HEK293 (cell line): ENCODE measurements around the gene RAB7A.
A peak's percentile ranks its signal among the peaks of the same experiment; 100 is the strongest.

Experiments
- CTCF ChIA-PET: fragments of 350-600 bp; formaldehyde crosslinking; extraction: SDS; loops from one replicate; lab custom pipeline; 2021; ENCODE audit warnings: antibody characterized with exemption; lab: Yijun Ruan, JAX
- POLR2A ChIA-PET: fragments of 300-600 bp; formaldehyde crosslinking; extraction: SDS; loops from one replicate; lab custom pipeline; 2020; ENCODE audit warnings: antibody characterized with exemption, inconsistent platforms; lab: Yijun Ruan, JAX
- H3K27ac ChIP-seq: fragments of 200-500 bp; sonication (Bioruptor generic); 2 replicates; pipeline ENCODE4 v1.5.1; 2014; ENCODE audit warnings: low read depth, low read length, control low read depth, inconsistent platforms; ENCODE audit errors: extremely low read depth
- H3K36me3 ChIP-seq, 2 experiments: fragments of 200-500 bp in 1 of 2; sonication (Bioruptor generic) in 1 of 2; 1 replicate in 1 of 2; 2 replicates in 1 of 2; pipeline ENCODE4 v1.5.1; 2014 to 2017; ENCODE audit warnings: inconsistent platforms in 2 of 2, low read length in 2 of 2; ENCODE audit not compliant: control insufficient read depth in 2 of 2, insufficient read depth in 1 of 2
- H3K4me1 ChIP-seq: fragments of 200-500 bp; sonication (Bioruptor generic); 2 replicates; pipeline ENCODE4 v1.5.1; 2014; ENCODE audit warnings: mild to moderate bottlenecking, low read length, inconsistent platforms; ENCODE audit not compliant: control insufficient read depth, insufficient read depth
- H3K4me3 ChIP-seq: 2 replicates; pipeline ENCODE4 v1.5.1; 2011; ENCODE audit warnings: low read depth, mild to moderate bottlenecking, control low read depth, low read length, moderate library complexity
- H3K9me3 ChIP-seq: fragments of 200-500 bp; sonication (Bioruptor generic); 2 replicates; pipeline ENCODE4 v1.5.1; 2014; ENCODE audit warnings: low read depth, low read length, inconsistent platforms; ENCODE audit not compliant: control insufficient read depth, insufficient read depth
- EGR2 ChIP-seq: fragments of 450-650 bp; formaldehyde crosslinking; IDR thresholded peaks from 2 replicates; pipeline ENCODE4 v1.5.1; 2016; ENCODE audit warnings: low read depth, missing biosample characterization, missing genetic modification characterization
- GLIS1 ChIP-seq: fragments of 450-650 bp; formaldehyde crosslinking; IDR thresholded peaks from 2 replicates; pipeline ENCODE4 v1.5.1; 2016; ENCODE audit warnings: missing biosample characterization, missing genetic modification characterization
- GLIS2 ChIP-seq: fragments of 450-650 bp; formaldehyde crosslinking; IDR thresholded peaks from 2 replicates; pipeline ENCODE4 v1.5.1; 2016; ENCODE audit warnings: missing biosample characterization, missing genetic modification characterization
- HOXD13 ChIP-seq: sonication (generic); formaldehyde crosslinking; IDR thresholded peaks from 2 replicates; pipeline ENCODE4 v1.8.0; 2022; ENCODE audit warnings: missing genetic modification reagents, borderline replicate concordance
- PRDM4 ChIP-seq: fragments of 450-650 bp; formaldehyde crosslinking; IDR thresholded peaks from 2 replicates; pipeline ENCODE4 v1.5.1; 2017; ENCODE audit warnings: missing biosample characterization, missing genetic modification characterization
- YY2 ChIP-seq: fragments of 450-650 bp; formaldehyde crosslinking; IDR thresholded peaks from 2 replicates; pipeline ENCODE4 v1.5.1; 2016; ENCODE audit warnings: missing biosample characterization, missing genetic modification characterization
- ZFHX2 ChIP-seq: fragments of 450-650 bp; formaldehyde crosslinking; conservative IDR thresholded peaks from 2 replicates; pipeline ENCODE4 v1.5.1; 2016; ENCODE audit warnings: missing biosample characterization, missing genetic modification characterization
- ZNF146 ChIP-seq: fragments of 450-650 bp; formaldehyde crosslinking; IDR thresholded peaks from 2 replicates; pipeline ENCODE4 v1.5.1; 2016; ENCODE audit warnings: missing biosample characterization, missing genetic modification characterization
- ZNF157 ChIP-seq: fragments of 450-650 bp; formaldehyde crosslinking; IDR thresholded peaks from 2 replicates; pipeline ENCODE4 v1.5.1; 2016; ENCODE audit warnings: missing biosample characterization, missing genetic modification characterization
- ZNF174 ChIP-seq: fragments of 450-650 bp; formaldehyde crosslinking; IDR thresholded peaks from 2 replicates; pipeline ENCODE4 v1.5.0; 2017; ENCODE audit warnings: missing biosample characterization, mild to moderate bottlenecking, missing genetic modification characterization
- ZNF211 ChIP-seq: fragments of 450-650 bp; formaldehyde crosslinking; IDR thresholded peaks from 2 replicates; pipeline ENCODE4 v1.5.1; 2016; ENCODE audit warnings: low read depth, missing biosample characterization, missing genetic modification characterization
- ZNF585B ChIP-seq: fragments of 450-650 bp; formaldehyde crosslinking; IDR thresholded peaks from 2 replicates; pipeline ENCODE4 v1.5.1; 2016; ENCODE audit warnings: missing biosample characterization, missing genetic modification characterization
- ZNF624 ChIP-seq: fragments of 450-650 bp; formaldehyde crosslinking; IDR thresholded peaks from 2 replicates; pipeline ENCODE4 v1.5.1; 2017; ENCODE audit warnings: missing biosample characterization, missing genetic modification characterization
- ZNF626 ChIP-seq: fragments of 450-650 bp; sonication (Bioruptor Pico); formaldehyde crosslinking; IDR thresholded peaks from 2 replicates; pipeline ENCODE4 v1.5.1; 2018; ENCODE audit warnings: missing biosample characterization, missing genetic modification characterization, inconsistent platforms
- ZNF692 ChIP-seq: fragments of 450-650 bp; formaldehyde crosslinking; IDR thresholded peaks from 2 replicates; pipeline ENCODE4 v1.5.1; 2016; ENCODE audit warnings: missing biosample characterization, missing genetic modification characterization
- ZNF776 ChIP-seq: fragments of 450-650 bp; formaldehyde crosslinking; IDR thresholded peaks from 2 replicates; pipeline ENCODE4 v1.5.0; 2017; ENCODE audit warnings: missing biosample characterization, missing genetic modification characterization, borderline replicate concordance
- ZSCAN30 ChIP-seq: fragments of 450-650 bp; IDR thresholded peaks from 2 replicates; pipeline ENCODE4 v1.5.1; 2018; ENCODE audit warnings: missing biosample characterization, mild to moderate bottlenecking, missing genetic modification characterization, moderate library complexity
- TF ChIP-seq, protein P1 (sequence below): fragments of 450-650 bp; formaldehyde crosslinking; IDR thresholded peaks from 2 replicates; pipeline ENCODE4 v1.5.1; 2016; ENCODE audit warnings: missing biosample characterization, missing genetic modification characterization
- TF ChIP-seq, protein P2 (sequence below): fragments of 450-650 bp; formaldehyde crosslinking; IDR thresholded peaks from 2 replicates; pipeline ENCODE4 v1.5.1; 2017; ENCODE audit warnings: missing biosample characterization, missing genetic modification characterization
- TF ChIP-seq, protein P3 (sequence below): fragments of 450-650 bp; formaldehyde crosslinking; IDR thresholded peaks from 2 replicates; pipeline ENCODE4 v1.5.1; 2016; ENCODE audit warnings: missing biosample characterization, missing genetic modification characterization, low read depth

Gene RAB7A

DNA sequence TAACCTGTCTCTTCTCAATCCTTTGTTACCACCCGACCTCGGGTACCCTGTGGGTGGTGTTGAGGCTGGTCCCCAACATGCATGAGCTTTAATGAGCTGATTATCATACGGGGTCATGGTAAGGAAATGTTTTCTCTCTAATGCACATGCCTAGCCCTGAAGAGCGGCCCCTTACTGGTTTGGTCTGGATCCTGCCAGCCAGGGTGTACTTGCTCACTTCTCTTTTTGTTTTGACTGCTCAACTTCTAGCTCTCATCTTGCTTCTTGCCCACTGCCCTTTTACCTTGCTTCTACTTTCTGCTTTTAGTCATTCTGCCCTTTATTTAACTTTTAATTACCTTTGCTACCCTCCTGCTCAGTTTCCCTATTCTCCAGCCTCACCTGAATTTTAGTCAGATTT lies 109.1 kb downstream of the RAB7A start:
- H3K4me1 ChIP-seq: no peaks in the 10 kb centered on the region
- TF ChIP-seq ZNF692 (tag by site-specific recombination): no peak
- TF ChIP-seq YY2 (tag by site-specific recombination): no peak
- TF ChIP-seq ZNF585B (tag by site-specific recombination): no peak
- no peak for TF ChIP-seq ZNF626
- no peak for TF ChIP-seq GLIS2 (tag by site-specific recombination)
- no peak for TF ChIP-seq ZNF157 (tag by site-specific recombination)
- TF ChIP-seq ZNF624 (tag by site-specific recombination): no peak
- no peak for TF ChIP-seq ZSCAN30 (tag by site-specific recombination)
- no peak for TF ChIP-seq ZNF174 (tag by site-specific recombination)
- TF ChIP-seq, protein P1, sequence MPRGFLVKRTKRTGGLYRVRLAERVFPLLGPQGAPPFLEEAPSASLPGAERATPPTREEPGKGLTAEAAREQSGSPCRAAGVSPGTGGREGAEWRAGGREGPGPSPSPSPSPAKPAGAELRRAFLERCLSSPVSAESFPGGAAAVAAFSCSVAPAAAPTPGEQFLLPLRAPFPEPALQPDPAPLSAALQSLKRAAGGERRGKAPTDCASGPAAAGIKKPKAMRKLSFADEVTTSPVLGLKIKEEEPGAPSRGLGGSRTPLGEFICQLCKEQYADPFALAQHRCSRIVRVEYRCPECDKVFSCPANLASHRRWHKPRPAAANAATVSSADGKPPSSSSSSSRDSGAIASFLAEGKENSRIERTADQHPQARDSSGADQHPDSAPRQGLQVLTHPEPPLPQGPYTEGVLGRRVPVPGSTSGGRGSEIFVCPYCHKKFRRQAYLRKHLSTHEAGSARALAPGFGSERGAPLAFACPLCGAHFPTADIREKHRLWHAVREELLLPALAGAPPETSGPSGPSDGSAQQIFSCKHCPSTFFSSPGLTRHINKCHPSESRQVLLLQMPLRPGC: no peak
- H3K36me3 ChIP-seq: no peaks in the 10 kb centered on the region
- no peak overlapping the region for H3K27ac ChIP-seq
- ChIA-PET CTCF (no interaction called here), POLR2A (no interaction called here)
- no peak overlapping the region for H3K4me3 ChIP-seq
- H3K9me3 ChIP-seq: no peaks in the 10 kb centered on the region

GRCh38 chr3:128841926-128842920 lies 116.2 kb downstream of the RAB7A start:
- Histone ChIP-seq H3K4me1 (peaks cover 4% of the 10 kb centered on the region), H3K36me3 (no peaks in the 10 kb centered on the region), H3K27ac (no peak overlapping the region), H3K4me3 (no peak overlapping the region), H3K9me3 (no peaks in the 10 kb centered on the region)
- TF ChIP-seq GLIS1 (tag by site-specific recombination): peak; percentile 56
- TF ChIP-seq HOXD13 (CRISPR knock-in tag): no peak
- TF ChIP-seq EGR2 (tag by site-specific recombination): peak; percentile 87
- peak; percentile 90 for TF ChIP-seq ZFHX2 (tag by site-specific recombination)
- CTCF ChIA-PET: no interaction called here
- POLR2A ChIA-PET: no interaction called here

DNA sequence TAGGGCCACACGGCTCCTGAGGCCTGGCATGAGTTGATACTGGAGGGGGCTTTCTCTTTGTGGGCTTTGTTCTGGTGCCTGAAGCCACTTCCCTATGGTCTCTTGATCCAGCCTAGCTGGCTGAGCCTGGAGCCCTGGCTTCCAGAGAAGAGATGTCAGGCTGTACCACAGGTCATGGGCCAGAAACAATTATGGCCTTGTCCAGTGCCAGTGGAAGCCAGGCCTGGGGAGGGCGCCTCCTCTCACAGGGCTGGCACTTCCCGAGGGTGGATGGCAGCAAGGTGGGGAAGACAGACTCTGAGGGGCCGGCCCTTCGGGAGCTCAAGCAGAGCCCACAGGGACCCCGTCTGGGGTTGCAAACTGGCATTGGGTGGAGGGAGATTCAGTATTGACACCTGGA lies 118.5 kb downstream of the RAB7A start:
- TF ChIP-seq ZNF776 (tag by site-specific recombination): no peak
- TF ChIP-seq, protein P2, sequence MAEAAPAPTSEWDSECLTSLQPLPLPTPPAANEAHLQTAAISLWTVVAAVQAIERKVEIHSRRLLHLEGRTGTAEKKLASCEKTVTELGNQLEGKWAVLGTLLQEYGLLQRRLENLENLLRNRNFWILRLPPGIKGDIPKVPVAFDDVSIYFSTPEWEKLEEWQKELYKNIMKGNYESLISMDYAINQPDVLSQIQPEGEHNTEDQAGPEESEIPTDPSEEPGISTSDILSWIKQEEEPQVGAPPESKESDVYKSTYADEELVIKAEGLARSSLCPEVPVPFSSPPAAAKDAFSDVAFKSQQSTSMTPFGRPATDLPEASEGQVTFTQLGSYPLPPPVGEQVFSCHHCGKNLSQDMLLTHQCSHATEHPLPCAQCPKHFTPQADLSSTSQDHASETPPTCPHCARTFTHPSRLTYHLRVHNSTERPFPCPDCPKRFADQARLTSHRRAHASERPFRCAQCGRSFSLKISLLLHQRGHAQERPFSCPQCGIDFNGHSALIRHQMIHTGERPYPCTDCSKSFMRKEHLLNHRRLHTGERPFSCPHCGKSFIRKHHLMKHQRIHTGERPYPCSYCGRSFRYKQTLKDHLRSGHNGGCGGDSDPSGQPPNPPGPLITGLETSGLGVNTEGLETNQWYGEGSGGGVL (tag by site-specific recombination): no peak
- no peak for TF ChIP-seq ZNF146 (tag by site-specific recombination)
- TF ChIP-seq ZNF211: no peak
- TF ChIP-seq, protein P3, sequence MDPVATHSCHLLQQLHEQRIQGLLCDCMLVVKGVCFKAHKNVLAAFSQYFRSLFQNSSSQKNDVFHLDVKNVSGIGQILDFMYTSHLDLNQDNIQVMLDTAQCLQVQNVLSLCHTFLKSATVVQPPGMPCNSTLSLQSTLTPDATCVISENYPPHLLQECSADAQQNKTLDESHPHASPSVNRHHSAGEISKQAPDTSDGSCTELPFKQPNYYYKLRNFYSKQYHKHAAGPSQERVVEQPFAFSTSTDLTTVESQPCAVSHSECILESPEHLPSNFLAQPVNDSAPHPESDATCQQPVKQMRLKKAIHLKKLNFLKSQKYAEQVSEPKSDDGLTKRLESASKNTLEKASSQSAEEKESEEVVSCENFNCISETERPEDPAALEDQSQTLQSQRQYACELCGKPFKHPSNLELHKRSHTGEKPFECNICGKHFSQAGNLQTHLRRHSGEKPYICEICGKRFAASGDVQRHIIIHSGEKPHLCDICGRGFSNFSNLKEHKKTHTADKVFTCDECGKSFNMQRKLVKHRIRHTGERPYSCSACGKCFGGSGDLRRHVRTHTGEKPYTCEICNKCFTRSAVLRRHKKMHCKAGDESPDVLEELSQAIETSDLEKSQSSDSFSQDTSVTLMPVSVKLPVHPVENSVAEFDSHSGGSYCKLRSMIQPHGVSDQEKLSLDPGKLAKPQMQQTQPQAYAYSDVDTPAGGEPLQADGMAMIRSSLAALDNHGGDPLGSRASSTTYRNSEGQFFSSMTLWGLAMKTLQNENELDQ (tag by site-specific recombination): no peak
- TF ChIP-seq PRDM4 (tag by site-specific recombination): no peak
- Histone ChIP-seq H3K4me3 (no peak overlapping the region), H3K27ac (no peak overlapping the region), H3K36me3 (no peaks in the 10 kb centered on the region), H3K4me1 (peaks cover 4% of the 10 kb centered on the region), H3K9me3 (no peaks in the 10 kb centered on the region)
- ChIA-PET CTCF (no interaction called here), POLR2A (no interaction called here)
